Stimulated activated CD8-positive, alpha-beta memory T cell treated with anti-CD3 and anti-CD28 coated beads, Interleukin-7, amount 100 ng/mL, for 4 hours (primary cell): Measurements from ENCODE around the gene WDR76.
"Not testable (repeated sequence)": the region's sequence is repeated elsewhere in the genome, so short reads cannot be mapped to it uniquely, and the experiment has no call there.

Experiments
- DNase-seq, 2 donors: peaks; one replicate each; pipeline ENCODE4 v3.0.0-alpha.2; 2020; ENCODE audit warnings: low read depth in 2 of 2

Gene WDR76

DNA sequence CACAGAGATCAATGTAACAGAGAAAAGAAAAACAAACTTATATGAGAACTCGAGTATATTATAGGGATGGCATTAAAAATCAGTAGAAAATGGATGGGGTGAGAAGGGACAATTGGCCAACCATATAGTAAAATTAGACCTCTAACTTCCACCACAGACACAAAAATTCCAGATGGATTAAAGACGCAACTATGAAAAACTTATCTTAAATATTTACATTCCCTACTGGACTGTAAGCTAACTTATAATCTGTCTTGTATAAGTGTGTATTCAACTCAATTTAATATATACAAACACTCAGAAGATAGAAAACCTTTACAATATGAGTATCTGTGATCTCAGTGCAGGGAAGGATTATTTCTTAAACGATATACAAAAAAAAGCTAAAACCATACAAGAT lies 5.3 kb upstream of the WDR76 start:
- DNase-seq, result no peak

DNA sequence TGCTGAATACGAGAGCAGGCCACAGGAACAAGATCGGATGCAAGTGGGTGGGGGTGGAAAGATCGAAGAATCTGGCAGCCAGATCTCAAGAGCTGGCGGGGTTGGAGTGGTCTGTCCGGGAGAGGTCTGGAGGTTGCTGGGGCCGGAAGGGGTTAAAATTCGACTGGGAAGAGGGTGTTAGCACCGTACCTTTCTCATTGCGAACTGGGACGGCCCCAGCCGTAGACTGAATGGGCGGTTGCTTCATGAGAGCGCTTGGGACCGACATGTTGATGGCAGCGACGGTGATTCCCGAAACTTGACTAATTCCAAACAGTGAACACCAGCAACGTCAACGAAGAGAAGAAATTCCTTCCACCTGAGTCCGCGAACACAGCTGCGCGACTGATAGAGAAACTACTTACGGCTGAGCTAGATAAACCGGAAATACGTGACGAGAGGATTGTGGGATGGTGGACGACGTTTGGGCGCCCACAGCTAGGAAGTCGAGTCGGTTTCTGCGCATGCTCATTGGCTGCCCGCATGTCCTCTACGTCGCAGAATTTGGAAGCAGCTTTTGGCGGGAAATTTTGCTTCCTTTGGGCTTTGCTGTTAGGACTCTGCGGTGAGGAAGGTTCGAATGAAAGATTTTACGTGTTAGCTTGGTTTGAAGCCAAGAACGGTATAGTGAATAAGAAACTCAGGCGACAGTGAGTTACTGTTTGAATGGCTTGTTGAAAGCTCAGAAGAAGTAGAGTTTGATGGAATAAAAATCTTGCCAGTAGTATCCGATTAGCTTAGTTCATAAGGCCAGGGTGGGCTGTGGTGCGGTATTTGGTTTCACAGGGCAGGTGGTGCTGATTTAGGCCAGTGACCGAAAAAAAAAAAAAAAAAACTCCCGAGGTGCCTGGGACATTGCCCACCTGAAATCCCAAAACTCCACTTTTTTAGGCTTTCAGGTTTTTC lies 2.2 kb upstream of the WDR76 start, which contains the start of gene MFAP1:
TSS of gene MFAP1 (minus strand) at position 389 of the 945 bp plus-strand sequence. CDS start at position 268, 121 bp downstream.
- peak; percentile 88 to 92 for DNase-seq

DNA sequence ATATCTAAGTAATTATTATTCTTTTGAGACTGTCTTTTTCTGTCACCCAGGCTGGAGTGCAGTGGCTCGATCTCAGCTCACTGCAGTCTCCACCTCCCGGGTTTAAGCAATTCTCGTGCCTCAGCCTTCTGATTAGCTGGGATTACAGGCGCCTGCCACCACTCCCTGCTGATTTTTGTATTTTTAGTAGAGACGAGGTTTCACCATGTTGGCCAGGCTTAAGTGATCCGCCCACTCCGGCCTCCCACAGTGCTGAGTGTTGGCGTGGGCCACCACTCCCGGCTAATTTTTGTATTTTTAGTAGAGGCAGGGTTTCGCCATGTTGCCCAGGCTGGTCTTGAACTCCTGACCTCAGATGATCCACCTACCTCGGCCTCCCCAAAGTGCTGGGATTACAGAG lies 1.5 kb upstream of the WDR76 start:
- DNase-seq, result not testable (repeated sequence)

DNA sequence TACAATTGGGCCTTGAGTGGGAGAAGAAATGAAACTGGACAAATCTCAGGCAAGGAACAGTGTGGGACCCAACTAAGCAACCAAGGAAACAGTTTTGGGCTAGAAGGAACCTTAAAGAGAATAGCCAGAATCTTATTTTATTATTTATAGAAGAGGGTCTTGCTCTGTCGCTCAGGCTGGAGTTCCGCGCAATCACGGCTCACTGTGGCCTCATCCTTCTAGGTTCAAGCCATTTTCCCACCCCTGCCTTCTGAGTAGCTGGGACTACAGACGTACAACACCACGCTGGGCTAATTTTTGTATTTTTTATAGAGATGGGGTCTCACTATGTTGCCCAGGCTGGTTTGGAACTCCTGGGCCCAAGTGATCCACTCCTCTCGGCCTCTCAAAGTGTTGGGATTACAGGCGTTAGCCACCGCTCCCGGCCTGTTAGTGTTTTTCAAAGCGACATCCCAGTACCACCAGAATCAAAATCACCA lies 734 bp upstream of the WDR76 start:
- DNase-seq, result no peak

DNA sequence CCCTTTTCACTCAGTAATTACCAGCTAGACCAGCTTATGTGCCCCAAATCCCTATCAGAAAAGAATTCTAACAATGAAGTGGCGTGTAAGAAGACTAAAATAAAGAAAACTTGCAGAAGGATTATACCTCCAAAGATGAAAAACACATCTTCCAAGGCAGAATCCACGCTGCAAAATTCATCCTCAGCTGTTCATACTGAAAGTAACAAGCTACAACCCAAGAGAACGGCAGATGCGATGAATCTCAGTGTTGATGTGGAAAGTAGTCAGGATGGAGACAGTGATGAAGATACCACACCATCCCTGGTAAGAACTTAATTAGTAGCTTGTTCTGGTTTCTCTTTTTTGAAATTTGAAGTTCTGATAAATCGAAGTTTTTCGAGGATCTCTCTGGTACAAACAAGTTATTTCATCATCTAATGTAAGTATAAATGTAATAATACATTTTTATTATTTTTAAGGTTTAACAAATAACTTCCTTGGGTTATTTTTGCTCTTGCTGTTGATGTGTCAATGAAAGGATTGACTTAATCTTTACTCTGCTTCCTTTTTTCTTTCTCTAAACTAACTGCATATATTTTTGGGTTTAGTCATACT lies 1.4 kb downstream of the WDR76 start:
- DNase-seq, result peak in 1 of 2 donors; percentile 3

DNA sequence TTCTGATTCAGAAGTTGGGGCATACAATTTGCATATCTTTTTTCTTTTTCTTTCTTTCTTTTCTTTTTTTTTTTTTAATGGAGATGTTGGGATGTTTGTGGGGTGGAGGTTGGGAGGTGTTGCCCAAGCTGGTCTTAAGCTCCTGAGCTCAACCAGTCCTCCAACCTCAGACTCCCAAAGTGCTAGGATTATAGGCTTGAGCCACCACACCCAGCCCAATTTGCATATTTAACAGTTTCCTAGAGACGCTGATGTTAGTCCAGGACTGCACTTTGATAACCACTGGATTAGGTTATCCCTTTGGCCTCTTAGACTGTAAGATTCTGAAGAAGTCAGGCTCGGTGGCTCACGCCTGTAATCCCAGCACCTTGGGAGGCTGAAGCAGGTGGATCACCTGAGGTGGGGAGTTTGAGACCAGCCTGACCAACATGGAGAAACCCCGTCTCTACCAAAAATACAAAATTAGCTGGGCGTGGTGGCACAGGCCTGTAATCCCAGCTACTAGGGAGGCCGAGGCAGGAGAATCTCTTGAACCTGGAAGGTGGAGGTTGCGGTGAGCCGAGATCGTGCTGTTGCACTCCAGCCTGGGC lies 3.2 kb downstream of the WDR76 start:
- DNase-seq, result not testable (repeated sequence)

DNA sequence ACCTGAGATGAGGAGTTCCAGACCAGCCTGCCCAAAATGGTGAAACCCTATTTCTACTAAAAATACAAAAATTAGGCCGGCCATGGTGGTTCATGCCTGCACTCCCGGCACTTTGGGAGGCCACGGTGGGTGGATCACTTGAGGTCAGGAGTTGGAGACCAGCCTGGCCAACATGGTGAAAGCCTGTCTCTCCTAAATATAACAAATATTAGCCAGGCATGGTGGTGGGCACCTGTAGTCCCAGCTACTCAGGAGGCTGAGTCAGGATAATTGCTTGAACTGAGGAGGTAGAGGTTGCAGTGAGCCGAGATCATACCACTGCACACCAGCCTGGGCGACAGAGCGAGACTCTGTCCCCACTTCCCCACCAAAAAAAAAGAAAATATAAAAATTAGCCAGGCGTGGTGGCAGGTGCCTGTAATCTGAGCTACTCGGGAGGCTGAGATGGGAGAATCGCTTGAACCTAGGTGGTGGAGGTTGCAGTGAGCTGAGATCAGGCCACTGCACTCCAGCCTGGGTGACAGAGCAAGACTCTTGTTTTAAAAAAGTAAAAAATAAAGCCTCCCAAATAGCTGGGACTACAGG lies 4.0 kb downstream of the WDR76 start:
- DNase-seq, result not testable (repeated sequence)

DNA sequence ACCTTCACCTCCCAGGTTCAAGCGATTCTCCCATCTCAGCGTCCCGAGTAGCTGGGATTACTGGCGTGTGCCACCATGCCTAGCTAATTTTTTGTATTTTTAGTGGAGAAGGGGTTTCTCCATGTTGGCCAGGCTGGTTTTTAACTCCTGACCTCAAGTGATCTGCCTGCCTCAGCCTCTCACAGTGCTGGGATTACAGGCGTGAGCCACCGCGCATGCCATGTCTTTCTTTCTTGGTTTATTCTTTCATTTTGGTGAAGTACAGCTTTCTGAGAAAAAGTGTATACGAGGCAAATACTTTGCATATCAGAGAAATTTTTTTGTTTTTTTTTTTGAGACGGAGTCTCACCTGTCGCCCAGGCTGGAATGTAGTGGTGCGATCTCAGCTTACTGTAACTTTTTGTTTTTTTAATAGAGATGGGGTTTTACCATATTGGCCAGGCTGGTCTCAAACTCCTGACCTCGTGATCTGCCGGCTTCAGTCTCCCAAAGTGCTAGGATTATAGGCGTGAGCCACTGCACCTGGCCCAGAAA lies 4.8 kb downstream of the WDR76 start:
- DNase-seq, result not testable (repeated sequence)

DNA sequence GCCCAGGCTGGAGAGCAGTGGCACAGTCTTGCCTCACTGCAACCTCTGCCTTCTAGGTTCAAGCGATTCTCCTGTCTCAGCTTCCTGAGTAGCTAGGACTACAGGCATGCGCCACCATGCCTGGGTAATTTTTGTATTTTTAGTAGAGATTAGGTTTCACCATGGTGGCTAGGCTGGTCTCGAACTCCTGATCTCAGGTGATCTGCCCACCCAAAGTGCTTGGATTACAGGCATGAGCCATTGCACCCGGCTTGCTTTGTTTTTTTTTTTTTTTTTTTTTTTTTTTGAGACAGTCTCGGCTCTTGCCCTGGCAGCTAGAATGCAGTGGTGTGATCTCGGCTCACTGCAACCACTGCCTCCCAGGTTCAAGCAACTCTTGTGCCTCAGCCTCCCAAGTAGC lies 5.7 kb downstream of the WDR76 start:
- not testable (repeated sequence) for DNase-seq

DNA sequence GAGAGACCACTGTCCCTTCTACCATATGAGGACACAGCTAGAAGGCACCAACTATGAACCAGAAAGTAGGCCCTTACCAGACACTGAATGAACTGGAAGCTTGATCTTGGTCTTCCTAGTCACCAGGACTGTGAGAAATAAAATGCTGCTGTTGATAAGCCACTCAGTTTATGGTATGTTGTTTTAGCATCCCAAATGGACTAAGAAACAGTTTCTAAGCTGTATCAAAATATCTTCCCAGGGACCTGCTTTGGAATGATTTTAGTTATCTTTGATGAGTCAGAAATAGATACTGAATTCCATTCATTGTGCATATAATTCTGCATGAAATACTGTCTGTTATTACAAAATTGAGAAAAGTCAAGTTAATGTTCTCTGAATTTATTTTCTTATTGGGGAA lies 18.6 kb downstream of the WDR76 start:
- DNase-seq, result no peak

DNA sequence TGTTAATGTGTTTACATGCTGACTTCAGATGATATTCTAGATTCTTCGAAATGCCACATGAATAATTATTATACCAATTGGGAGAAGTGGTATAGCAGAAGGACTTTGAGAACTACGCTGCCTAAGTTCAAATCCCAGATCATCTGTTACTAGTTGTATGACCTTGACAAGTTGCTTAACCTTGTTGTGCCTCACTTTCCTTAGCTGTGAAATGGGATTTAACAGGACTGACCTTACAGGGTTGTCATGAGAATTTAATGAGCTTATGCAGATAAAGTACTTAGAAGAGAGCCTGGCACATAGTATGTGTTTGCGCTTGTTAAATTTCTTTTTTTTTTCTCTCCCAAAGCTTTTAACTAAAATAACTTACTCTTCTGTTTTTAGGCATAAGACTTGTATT lies 24.4 kb downstream of the WDR76 start:
- no peak for DNase-seq

DNA sequence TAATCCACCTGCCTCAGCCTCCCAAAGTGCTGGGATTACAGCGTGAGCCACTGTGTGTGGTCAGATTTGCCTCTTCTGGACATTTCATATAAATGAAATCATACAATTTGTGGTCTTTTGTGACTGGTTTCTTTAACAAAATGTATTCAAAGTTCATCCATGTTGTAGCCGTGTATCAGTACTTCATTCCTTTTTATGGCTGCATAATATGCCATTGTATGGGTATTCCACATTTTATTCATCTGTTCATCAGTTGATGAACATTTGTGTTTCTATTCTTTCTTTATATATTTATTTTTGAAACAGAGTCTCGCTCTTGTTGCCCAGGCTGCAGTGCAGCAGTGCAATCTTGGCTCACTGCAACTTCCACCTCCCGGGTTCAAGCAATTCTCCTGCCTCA lies 25.8 kb downstream of the WDR76 start:
- no peak for DNase-seq

DNA sequence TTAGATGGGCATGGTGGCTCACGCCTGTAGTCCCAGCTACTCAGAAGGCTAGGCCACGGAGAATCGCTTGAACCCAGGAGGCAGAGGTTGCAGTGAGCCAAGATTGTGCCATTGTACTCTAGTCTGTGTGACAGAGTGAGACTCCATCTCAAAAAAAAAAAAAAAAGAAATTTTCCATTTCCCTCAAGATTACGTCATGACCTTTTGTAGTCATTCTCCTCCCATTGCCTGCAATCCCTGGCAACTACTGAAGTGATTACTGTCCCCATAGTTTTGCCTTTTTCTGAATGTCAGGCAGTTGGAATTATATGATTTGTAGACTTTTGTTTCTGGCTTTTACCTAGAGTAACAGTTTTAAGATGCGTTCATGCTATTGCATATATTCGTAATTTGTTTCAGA lies 28.0 kb downstream of the WDR76 start:
- DNase-seq, result no peak

DNA sequence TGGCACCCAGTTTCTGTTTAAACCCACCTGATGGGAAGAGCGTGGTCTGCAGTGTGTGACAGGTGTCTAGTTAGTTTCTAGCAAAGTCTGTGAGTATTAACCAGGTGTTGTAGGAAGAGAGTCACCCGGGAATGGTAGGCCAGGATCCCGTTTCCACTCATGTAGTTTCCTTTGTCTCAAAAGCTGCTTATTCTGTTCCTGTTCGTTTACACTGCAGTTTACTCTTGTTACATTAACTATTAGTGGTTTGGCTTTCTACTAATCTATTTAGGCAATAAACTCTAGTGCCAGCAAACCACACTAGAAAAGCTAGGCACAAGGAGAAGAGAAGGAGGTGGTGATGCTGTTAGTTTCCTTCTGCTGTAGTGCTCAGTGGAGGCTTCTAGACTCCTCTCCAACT lies 32.7 kb downstream of the WDR76 start:
- DNase-seq, result no peak

DNA sequence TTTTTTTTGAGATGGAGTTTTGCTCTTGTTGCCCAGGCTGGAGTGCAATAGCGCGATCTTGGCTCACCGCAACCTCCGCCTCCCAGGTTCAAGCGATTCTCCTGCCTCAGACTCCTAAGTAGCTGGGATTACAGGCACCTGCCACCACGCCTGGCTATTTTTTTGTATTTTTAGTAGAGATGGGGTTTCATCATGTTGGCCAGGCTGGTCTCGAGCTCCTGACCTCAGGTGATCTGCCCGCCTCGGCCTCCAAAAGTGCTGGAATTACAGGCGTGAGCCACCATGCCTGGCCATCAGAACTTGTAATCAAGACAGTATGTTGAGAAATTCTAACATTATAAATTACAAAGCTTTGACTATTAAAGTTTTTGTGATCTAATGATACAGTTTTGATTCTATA lies 39.8 kb downstream of the WDR76 start:
- DNase-seq, result not testable (repeated sequence)

DNA sequence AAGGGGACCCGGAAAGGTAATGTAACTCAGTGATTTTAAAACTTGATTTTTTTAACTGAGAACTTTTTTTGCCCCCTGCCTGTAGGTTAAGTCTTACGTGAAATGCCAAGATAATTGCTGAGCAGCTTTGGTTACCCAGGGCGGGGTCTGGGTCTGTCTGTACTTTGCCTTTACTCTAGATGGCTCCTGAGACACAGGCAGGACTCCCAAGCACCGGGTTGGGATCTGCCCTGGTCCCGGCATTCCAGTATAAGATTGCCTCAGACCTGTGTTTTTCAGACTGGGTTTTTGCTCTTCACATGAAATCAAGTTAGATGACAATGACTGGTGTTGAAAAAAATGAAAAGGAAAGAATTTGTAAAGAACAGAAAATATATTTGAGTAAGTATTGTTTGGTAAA lies 40.3 kb downstream of the WDR76 start:
- no peak for DNase-seq

DNA sequence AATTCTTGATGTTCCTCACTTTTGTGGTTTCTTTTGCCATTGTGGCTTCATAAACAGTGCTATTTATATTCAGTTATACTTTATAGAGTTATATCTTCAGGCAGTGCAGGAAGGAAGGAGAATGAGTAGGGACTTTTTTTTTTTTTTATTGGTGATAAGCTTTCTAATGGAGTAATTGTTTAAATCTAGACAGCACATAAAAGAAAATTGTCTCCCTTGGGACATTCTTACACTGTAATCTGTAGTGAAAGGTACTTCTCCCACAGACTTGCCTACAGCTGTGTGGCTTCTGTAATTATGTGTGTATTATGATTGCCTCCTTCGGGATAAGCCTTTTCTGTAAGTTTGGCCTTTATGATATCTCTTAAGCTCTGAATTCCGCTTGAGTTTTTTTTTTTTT lies 41.6 kb downstream of the WDR76 start:
- no peak for DNase-seq

DNA sequence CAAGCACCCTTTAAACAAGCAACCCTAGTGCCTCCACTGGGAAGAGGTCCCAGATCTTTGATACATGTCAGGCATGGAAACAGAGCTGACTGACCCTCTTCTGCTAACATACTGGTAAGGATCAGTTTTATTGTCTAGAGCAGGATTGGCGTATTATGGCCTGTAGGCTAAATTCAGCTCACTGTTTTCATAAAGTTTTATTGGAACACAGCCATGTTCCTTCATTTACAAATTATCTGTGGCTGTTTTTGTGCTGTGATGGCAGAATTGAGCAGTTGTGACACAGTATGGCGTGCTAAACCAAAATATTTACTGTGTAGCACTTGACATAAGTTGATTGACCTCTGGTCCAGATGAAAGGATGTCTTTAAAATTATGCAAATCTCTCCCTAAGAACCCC lies 45.0 kb downstream of the WDR76 start:
- no peak for DNase-seq

DNA sequence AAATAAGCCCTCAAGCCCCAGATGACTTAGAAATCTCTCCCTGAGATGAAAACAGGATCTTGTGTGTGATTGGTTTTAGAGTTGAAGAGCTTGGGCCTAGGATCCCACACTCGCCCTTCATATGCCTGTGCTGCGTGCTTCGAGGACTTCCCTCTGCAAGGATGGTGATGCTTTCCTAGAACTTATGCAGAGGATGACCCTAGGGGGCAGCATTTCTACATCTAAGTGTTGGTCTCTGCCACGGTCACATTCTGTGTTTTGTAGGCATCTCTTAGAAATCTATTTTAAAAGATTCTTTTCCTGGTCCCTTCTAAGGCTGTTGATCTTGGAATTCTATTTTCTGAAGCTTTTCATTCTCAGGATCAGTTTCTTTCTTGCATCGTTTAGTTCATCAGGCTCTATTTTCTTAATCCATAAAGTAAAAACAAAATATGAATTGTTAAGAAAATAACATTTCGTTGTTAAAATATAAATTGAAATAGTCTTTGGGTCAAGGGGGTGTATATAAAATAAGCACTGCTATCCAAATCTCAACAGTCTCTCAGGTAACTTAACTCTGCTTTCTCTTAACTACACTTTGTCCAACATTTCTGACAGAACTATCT lies 45.7 kb downstream of the WDR76 start:
- DNase-seq, result no peak

DNA sequence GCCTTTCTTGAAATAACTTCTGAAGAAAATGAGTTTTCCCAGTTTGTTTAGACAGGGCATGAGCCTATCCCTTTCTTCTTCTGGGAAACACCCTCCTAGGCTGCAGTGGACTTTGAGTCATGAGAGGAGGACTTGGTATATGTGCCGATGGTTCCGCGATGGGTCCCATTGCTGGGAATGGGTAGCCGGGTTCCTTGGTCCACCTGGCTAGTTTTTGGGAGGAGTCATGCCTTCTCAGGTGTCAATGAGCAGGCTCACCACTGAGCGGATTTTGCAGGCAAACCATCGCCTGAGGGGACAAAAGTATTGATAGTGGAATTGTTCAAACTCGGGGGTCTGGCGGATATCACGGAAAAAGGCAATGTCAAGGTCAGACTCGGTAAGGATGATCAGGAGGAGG lies 46.8 kb downstream of the WDR76 start:
- no peak for DNase-seq

DNA sequence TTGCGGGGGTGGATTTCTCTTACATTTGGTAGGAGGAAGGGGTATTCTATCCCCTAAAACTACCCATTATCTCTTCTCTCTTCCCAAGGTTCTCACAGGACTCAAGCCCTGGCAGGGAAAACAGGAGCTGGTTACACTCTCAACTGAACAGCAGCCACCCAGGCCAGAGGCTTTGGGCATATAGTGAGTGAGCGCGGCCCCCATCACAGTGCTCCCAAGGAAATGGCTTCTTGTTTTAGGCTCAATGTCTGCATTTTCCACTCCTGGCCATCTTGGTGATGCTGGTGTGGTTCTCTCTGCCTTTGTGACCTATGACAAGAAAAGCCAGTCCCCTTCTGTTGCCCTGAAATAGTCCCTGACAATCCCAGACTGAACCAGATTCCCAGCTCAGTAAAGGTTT lies 50.1 kb downstream of the WDR76 start:
- DNase-seq, result no peak

DNA sequence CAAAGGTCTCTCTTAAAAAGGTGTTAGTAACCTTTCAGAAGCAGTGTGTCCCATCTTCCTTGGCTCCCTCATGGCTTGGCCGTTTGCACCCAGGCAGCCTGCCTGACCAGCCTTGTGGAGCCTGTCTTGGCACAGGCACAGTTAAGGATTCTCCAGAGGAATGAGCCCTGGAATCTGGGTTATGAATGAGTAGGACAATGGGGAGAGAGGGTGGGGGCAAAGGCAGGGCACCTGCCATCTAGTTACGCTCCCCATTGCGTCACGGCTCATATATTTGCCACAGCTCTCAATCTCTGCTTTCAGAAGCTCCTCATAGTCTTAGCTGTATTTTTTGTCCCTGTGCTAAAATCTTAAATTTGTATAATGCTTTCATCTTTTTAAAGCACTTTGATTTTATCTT lies 50.6 kb downstream of the WDR76 start:
- no peak for DNase-seq
